ENCODE measurements around the gene CCNB3.

The CCNB3 gene

DNA sequence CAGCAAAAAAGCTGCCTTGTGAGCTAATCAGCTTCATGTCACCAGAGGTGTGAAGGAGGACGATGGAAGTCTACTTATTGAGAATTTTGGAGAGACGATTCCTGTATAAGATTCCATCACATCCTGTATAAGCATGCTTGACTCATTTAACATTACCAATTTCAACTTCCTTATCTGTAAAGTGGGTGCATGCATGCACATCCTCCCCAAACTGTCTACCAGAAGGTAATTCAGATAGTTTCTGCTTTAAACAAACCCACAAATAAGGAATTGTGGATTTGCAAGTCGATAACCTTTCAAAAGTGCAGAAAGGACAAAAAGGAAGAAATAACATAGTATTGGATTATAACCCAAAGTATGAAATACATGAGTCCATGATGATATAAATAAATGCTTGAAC, 34.8 kb upstream of the CCNB3 start:
- TF ChIP-seq, protein P1, sequence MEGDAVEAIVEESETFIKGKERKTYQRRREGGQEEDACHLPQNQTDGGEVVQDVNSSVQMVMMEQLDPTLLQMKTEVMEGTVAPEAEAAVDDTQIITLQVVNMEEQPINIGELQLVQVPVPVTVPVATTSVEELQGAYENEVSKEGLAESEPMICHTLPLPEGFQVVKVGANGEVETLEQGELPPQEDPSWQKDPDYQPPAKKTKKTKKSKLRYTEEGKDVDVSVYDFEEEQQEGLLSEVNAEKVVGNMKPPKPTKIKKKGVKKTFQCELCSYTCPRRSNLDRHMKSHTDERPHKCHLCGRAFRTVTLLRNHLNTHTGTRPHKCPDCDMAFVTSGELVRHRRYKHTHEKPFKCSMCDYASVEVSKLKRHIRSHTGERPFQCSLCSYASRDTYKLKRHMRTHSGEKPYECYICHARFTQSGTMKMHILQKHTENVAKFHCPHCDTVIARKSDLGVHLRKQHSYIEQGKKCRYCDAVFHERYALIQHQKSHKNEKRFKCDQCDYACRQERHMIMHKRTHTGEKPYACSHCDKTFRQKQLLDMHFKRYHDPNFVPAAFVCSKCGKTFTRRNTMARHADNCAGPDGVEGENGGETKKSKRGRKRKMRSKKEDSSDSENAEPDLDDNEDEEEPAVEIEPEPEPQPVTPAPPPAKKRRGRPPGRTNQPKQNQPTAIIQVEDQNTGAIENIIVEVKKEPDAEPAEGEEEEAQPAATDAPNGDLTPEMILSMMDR (IDR thresholded peaks at IDR 0.05; ENCODE audit: extremely low read depth, missing control alignments): no peak

GRCh38 chrX:50180073-50180940, 24.3 kb upstream of the CCNB3 start:
- TF ChIP-seq, protein P1 (IDR thresholded peaks at IDR 0.05; ENCODE audit: extremely low read depth, missing control alignments): no peak
- DNase-seq (ENCODE audit: low spot score): no peak

More for the DNA sequence above, 34.8 kb upstream of the CCNB3 start:
- no peak for DNase-seq (ENCODE audit: low spot score)

DNA sequence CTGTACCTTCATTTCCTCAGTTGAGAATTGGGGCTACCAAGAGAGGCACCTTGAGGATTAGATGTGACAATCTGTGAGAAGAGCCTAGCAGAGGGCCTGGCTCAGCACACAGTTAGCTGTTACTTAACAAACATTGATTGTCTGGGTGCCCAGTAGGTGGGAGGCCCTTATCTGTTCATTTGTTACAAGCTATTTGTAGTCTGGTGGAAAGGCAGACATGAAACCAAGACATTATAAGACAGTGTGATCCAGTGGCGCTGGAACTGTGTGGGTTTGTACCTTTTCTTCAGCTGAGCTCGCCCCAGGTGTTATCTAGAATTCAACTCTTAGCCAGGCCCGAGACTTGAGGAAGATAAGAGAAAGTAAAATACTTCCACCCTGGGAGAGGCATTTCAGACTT, 20.7 kb upstream of the CCNB3 start:
- DNase-seq (ENCODE audit: low spot score): no peak
- TF ChIP-seq, protein P1 (IDR thresholded peaks at IDR 0.05; ENCODE audit: extremely low read depth, missing control alignments): no peak

DNA sequence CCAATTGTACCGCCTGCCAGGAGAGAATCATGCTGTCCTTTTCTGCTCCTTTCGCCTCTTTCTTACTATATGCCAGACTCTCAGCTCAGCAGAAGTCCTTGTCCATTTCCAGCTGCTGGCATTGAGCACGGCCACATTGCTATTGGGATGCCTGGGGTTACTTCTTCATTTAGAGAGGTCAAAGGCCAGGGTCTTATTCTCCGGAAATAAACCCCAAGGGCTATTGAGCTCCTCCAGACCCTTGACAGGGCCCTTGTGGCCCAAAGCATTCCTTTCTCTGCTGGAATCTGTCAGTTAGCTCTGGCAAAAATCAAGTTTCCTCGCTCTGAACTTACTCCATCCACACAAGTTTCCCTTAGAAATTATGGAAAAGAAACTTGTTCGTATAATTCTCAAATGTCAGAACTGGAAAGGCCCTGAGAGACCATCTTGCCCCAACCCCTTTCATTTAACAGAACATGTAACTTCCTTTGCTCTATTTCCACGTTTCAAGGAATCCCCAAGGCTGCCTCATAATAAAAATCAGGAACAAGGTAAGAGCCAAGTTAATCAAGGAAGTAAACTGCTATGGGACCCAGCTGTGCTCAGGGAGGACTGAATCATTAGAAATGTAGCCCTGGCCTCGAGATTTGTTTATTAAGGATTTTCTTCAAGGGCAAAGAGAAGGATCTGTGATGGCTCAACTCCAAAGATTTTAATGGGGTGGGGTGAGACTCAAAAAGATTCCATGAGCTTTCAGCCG, 15.5 kb upstream of the CCNB3 start:
- TF ChIP-seq, protein P1 (IDR thresholded peaks at IDR 0.05; ENCODE audit: extremely low read depth, missing control alignments): no peak
- no peak for DNase-seq (ENCODE audit: low spot score)

DNA sequence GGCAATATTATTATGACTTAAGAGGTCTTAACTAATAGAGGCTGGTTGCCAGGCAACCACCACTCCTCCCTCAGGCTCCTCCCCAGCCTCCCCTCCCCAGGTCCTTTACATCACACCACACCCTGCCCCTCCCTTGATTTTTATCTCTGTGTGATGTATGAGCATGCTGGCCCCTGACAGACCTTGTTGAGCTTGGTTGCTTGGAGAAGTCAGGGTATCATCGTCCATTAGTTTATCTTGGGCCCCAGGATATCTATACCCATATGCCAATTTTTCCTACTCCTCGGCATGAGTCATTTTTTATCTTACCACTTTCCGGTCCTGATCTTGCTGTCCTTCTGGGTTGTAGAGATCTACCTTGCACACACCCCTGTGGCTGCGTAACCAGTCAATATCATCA, 6.2 kb upstream of the CCNB3 start:
- TF ChIP-seq, protein P1 (IDR thresholded peaks at IDR 0.05; ENCODE audit: extremely low read depth, missing control alignments): no peak
- DNase-seq (ENCODE audit: low spot score): no peak

DNA sequence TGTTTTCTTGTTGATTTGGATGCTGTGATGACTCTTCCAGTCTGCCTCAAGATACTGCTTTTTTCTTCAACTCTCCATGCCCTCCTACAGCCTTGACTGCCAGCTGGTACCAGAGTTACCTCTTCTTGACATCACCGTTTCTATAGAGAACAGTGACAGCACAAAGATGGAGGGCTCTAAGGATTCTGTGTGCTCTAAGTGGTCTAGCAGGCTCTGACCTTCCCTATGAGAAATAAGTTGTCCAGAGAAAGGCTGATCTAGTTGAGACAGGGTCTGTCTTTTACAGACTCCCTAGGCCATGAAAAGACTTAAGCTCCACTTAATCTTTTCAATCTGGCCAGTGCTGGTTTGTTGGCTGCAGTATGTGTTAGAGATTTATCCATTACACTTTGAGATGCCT, 3.7 kb upstream of the CCNB3 start, which contains the start of gene AKAP4:
TSS of gene AKAP4 (minus strand) at position 101 of the 400 bp plus-strand sequence. CDS start 118 bp downstream, outside the sequence.
- TF ChIP-seq, protein P1 (IDR thresholded peaks at IDR 0.05; ENCODE audit: extremely low read depth, missing control alignments): no peak
- DNase-seq (ENCODE audit: low spot score): no peak

DNA sequence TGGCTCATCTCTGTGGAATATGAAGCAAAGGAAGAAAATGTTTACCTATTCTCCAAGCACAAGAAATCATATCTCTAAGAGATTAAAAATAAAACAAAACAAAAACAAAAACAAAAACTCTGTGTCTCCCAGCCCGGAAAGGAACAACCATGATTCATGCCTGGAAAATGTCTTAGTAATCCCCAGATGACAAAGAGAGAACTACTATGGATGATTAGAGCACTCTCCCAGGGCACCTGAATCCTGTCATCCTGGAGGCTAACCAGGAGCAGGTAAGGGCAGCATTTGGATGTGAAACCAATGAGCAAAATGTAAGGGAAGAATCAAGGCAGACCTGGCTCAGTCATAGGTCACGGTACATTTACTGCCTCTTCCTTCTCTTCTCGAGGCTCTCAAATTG, 2.0 kb upstream of the CCNB3 start:
- TF ChIP-seq, protein P1 (IDR thresholded peaks at IDR 0.05; ENCODE audit: extremely low read depth, missing control alignments): no peak
- DNase-seq (ENCODE audit: low spot score): no peak

All from GM20000 (cell line).